ENCODE results near the gene LRP5.

The LRP5 gene

DNA sequence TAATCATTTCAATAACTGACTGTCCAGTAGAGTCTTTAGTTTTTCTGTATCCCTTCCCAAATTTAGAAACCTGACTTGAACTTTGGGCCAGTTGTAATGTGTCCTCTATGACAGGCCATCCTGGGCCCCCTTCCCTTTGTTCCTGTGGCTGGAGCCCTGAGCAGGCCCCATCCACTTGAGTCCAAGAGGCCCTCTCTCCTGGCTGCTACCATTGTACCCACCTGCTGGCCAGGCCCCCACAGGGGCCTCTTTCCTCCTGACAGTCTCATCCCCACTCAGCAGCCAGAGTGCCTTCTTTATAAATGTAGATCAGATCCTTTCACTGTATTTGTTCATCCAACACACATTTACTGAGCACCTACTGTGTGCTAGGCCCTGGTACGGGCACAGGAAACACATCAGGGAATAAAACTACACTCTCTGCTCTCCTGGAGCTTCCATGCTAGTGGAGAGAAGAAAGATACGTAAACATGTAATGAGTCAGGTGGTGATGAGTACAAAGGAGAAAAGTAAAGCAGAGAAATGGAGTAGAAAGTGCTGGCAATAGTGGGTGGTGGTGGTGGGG, 2.7 kb upstream of the LRP5 start:
- DNase-seq (ENCODE audit: low read depth) = no peak

GRCh38 chr11:68311160-68312116, 953 bp upstream of the LRP5 start:
- no peak for DNase-seq (ENCODE audit: low read depth)

GRCh38 chr11:68312780-68313573, 586 bp downstream of the LRP5 start:
- no peak for DNase-seq (ENCODE audit: low read depth)

DNA sequence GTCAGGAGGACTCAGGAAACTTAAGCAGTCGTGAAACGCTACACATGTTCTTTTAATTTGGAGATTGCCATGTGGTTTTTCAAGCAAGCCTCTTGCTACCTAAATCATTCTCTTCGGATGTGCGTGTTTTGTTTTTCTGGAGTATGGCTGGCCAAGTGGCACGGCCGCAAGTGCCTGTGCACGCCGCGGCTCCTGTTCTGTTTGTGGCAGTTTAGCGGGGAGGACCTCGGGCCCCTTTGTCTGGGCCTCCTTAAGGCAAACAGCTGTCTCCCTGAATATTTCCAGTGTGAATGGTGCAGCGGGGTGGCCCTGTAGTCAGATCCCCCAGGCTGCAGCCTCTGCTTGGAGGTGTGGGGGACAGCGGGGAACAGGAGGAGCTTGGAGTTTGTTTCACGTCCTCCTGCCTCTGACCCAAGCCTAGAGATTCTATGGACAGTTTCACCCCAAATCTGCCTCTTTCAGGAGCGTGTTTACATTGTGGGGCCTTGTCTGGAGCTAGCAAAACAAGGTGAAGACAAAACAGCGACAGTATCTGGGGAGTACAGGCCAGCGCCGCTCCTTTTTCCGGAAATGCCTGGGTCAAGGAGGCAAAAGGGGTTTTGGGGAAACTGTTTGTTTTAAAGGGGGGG, 1.3 kb downstream of the LRP5 start:
- no peak for DNase-seq (ENCODE audit: low read depth)

- no peak for DNase-seq (ENCODE audit: low read depth)
Observed at GRCh38 chr11:68314203-68315170, 2.1 kb downstream of the LRP5 start.

- DNase-seq (ENCODE audit: low read depth) = no peak
Observed at GRCh38 chr11:68315171-68315920, 3.0 kb downstream of the LRP5 start.

GRCh38 chr11:68317147-68317785, 4.9 kb downstream of the LRP5 start:
- no peak for DNase-seq (ENCODE audit: low read depth)

- no peak for DNase-seq (ENCODE audit: low read depth)
Observed at GRCh38 chr11:68321293-68322051, 9.1 kb downstream of the LRP5 start.

DNA sequence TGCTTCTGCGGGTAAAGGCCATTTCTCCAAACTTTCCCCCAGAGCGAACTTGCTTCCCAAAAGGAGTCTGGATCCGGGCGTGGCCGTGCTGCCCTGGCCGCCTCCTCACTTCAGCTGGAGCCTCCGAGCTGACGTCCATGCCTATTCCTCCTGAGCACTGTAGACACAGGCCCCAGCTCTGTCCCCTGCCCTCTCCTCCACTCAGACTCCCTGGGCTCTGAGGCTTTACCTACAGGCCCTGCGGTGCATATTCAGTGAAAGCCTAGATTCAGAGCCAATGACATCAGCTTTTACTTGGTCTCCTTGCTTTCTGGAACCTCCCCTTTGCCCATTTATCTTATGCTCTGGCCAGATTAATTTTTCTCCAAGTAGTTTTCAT, 9.7 kb downstream of the LRP5 start:
- DNase-seq (ENCODE audit: low read depth) = no peak

DNA sequence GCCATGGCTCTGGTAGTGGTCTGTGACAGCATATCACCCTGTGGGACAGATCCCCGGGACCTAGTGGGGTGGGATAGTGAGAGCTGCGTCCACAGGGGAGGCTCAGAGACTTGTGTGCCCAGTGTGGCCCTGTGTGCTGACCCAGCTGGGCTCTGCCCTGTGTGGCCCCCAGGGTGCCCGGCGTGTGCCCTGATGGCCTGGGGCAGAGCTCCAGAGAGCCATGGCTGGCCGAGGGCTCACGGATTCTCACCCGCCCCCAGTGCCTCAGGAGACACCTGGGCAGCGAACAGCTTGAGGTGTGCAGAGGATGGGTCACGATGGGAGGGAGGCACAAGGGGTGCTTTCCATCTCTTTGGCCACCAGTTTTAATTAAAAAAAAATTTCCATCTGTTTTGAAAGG, 11.8 kb downstream of the LRP5 start:
- no peak for DNase-seq (ENCODE audit: low read depth)

- no peak for DNase-seq (ENCODE audit: low read depth)
Observed at GRCh38 chr11:68324695-68325094, 12.3 kb downstream of the LRP5 start.

GRCh38 chr11:68325183-68325906, 13.0 kb downstream of the LRP5 start:
- no peak for DNase-seq (ENCODE audit: low read depth)

- no peak for DNase-seq (ENCODE audit: low read depth)
Observed at GRCh38 chr11:68325907-68326220, 13.5 kb downstream of the LRP5 start.

DNA sequence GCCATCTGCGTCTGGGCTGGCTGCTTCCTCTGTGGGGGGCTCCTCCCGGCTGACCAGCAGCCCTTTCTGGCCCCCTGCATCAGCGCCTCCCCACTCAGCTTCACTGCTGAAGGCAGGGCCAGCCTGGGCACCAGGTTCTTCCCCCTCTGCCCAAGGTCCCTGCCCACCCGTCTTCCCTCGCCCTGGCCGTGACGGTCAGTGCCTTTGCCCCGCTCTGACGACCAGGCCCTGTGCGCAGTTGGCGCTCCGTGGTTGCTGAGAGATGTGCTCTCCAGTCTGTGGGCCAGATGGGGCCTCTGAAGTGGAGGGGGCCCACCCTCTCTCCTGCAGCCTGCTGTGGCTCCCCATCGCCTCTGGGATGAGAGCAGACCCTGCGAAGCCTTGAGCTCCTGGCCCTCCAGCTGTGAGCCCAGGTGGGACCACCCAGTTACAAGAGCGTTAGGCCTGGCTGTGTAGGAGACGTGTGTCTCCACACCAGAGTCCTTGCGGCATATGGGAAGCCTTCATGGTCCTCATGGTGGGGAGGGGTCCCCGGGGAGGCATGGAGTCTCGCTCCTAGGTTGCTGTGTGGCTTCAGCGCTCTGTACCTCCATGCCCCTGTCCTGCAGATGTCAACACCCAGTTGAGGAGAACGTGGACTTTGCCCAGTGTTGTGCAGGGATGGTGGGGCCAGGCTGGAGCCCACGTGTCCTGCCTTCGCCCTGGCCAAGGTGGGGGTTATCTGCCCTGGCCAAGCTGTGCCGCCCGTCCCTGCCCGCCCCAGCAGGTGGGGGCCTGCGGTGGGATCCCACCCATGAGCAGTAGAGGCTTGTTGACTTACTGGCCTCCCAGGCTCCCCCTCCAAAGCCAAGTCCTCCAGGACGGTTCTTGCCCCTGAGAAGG, 14.2 kb downstream of the LRP5 start:
- DNase-seq (ENCODE audit: low read depth) = no peak

DNA sequence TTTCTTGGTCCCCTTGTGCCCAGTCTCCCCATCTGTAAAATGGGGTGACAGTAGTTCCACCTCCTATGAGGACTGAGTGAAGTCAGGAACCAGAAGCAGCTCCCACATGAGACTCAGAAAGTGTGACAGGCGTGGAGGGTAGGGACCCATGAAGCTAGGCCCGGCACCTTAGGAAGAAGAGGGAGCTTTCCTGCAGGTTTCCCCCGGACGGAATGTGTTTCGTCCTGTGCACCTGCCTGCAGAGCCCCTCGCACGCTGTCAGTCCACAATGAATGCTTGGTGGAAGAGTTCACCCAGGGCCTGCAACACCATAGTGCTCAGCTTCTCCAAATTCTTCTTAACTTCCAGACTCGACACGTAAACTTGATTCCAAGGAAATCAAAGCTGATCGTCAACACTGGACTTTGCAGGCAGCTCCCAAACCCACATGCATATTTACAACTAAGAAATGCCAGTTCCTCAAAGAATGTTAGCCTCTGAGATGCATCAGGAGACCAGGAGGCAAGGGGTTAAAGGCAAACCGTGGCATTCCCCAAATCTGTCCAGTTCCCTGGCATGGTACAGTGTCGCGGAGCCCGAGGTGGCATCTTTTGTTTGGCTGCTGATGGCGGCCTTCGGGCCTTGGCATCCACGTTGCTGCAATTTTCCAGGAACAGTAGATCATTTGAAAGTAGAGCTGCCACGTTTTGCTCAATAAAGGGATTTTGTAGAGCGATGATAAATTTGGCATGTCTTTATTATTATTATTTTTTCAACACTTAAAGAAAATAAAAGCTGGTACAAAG, 15.4 kb downstream of the LRP5 start:
- DNase-seq (ENCODE audit: low read depth) = no peak

- no peak for DNase-seq (ENCODE audit: low read depth)
Observed at GRCh38 chr11:68328374-68329091, 16.1 kb downstream of the LRP5 start.
